B cell (primary cell): ENCODE measurements around the gene DYRK1A. TPM values are rescaled to one million over a fixed set of nuclear protein-coding genes. Genes with fewer than 3 reads are reported as not detected.

Source experiments
- ATAC-seq: fragments of 200-7000 bp; cut with Tn5 transposase; one replicate; pipeline ENCODE4 v1.10.0; 2021; ENCODE audit warnings: low read depth, mild to moderate bottlenecking, moderate number of reproducible peaks, moderate library complexity
- CTCF ChIA-PET: fragments of 350-600 bp; sonication (Branson Sonifier 250); formaldehyde crosslinking; loops from one replicate; lab custom pipeline; 2021; ENCODE audit warnings: antibody characterized with exemption, inconsistent platforms; lab: Charles Lee
- POLR2A ChIA-PET: fragments of 350-600 bp; sonication (Branson Sonifier 250); formaldehyde crosslinking; loops from one replicate; lab custom pipeline; 2021; ENCODE audit warnings: antibody characterized with exemption; lab: Charles Lee
- DNase-seq: peaks from one replicate; pipeline ENCODE4 v3.0.0; 2013
- H2AFZ ChIP-seq: 2 replicates; pipeline ENCODE4 v1.6.1; 2012; ENCODE audit warnings: mild to moderate bottlenecking, low read depth, low read length; ENCODE audit not compliant: insufficient read depth, poor library complexity, severe bottlenecking
- H3K27ac ChIP-seq, 2 donors: 1 replicate in 1 of 2; 2 replicates in 1 of 2; pipeline ENCODE4 v1.5.1; 2012 to 2013; ENCODE audit warnings: low read length in 2 of 2, mild to moderate bottlenecking in 2 of 2, moderate library complexity in 1 of 2
- H3K27me3 ChIP-seq, 4 experiments: fragments of 200-600 bp in 1 of 4; sonication (generic) in 1 of 4; replicated peaks in 1 of 4; 1 replicate in 2 of 4; 2 replicates in 2 of 4; pipeline versions ENCODE4 v1.6.1 to v1.7.0; 2013 to 2016; ENCODE audit warnings: low read length in 3 of 4, mild to moderate bottlenecking in 2 of 4, mixed read lengths in 1 of 4, moderate library complexity in 1 of 4; ENCODE audit not compliant: insufficient read depth in 4 of 4, control insufficient read depth in 3 of 4; ENCODE audit errors: control extremely low read depth in 1 of 4
- H3K36me3 ChIP-seq, 2 experiments: replicated peaks in 1 of 2; 1 replicate in 1 of 2; 2 replicates in 1 of 2; pipeline versions ENCODE4 v1.6.1 to v1.7.1; 2013; ENCODE audit warnings: low read length in 1 of 2; ENCODE audit not compliant: insufficient read depth in 2 of 2, control insufficient read depth in 1 of 2; ENCODE audit errors: control extremely low read depth in 1 of 2, extremely low read depth in 1 of 2
- H3K4me1 ChIP-seq, 2 donors: fragments of 200-600 bp in 1 of 2; sonication (generic) in 1 of 2; 1 replicate in 1 of 2; 2 replicates in 1 of 2; pipeline versions ENCODE4 v1.5.1 to v1.6.1; 2013 to 2017; ENCODE audit warnings: low read length in 2 of 2; ENCODE audit not compliant: control insufficient read depth in 2 of 2, insufficient read depth in 2 of 2
- H3K4me2 ChIP-seq: replicated peaks from 2 replicates; pipeline ENCODE3; 2012; ENCODE audit warnings: mild to moderate bottlenecking, low read depth, low read length; ENCODE audit not compliant: poor library complexity, severe bottlenecking
- H3K4me3 ChIP-seq, 5 experiments: fragments of 200-600 bp in 1 of 5; sonication (generic) in 1 of 5; 1 replicate in 3 of 5; 2 replicates in 2 of 5; pipeline versions ENCODE4 v1.5.1 to v1.7.0; 2011 to 2016; ENCODE audit warnings: low read length in 4 of 5, mild to moderate bottlenecking in 4 of 5, low read depth in 2 of 5, control low read depth in 1 of 5, moderate library complexity in 1 of 5; ENCODE audit not compliant: insufficient read depth in 1 of 5; ENCODE audit errors: control extremely low read depth in 1 of 5, extremely low read depth in 1 of 5
- H3K79me2 ChIP-seq: fragments of 200-600 bp; sonication (generic); one replicate; pipeline ENCODE4 v1.6.0; 2016; ENCODE audit warnings: low read length; ENCODE audit not compliant: control insufficient read depth, insufficient read depth
- H3K9ac ChIP-seq: fragments of 200-600 bp; sonication (generic); 2 replicates; pipeline ENCODE4 v1.6.1; 2017; ENCODE audit warnings: mild to moderate bottlenecking, low read length, moderate library complexity
- H3K9me3 ChIP-seq, 3 donors: one replicate each; pipeline versions ENCODE4 v1.6.1 to v1.7.1; 2013; ENCODE audit warnings: low read length in 2 of 3; ENCODE audit not compliant: control insufficient read depth in 2 of 3, insufficient read depth in 1 of 3; ENCODE audit errors: control extremely low read depth in 1 of 3
- H4K20me1 ChIP-seq: 2 replicates; pipeline ENCODE4 v1.6.0; 2012; ENCODE audit warnings: mild to moderate bottlenecking, low read length; ENCODE audit not compliant: insufficient read depth, control insufficient read depth, poor library complexity, severe bottlenecking
- H3K27ac Mint-ChIP-seq: one replicate; pipeline ENCODE4 v1.8.0; 2021; ENCODE audit warnings: mixed read lengths
- H3K27me3 Mint-ChIP-seq: one replicate; pipeline ENCODE4 v1.8.0; 2021; ENCODE audit warnings: mixed read lengths
- H3K4me1 Mint-ChIP-seq: one replicate; pipeline ENCODE4 v1.8.0; 2021; ENCODE audit warnings: mixed read lengths
- H3K4me3 Mint-ChIP-seq: one replicate; pipeline ENCODE4 v1.8.0; 2021; ENCODE audit warnings: mixed read lengths
- H3K9me3 Mint-ChIP-seq: one replicate; pipeline ENCODE4 v1.8.0; 2022; ENCODE audit warnings: mixed read lengths; ENCODE audit not compliant: insufficient read depth
- EZH2 ChIP-seq: IDR thresholded peaks from 2 replicates; pipeline ENCODE4 v1.6.1; 2012; ENCODE audit warnings: borderline replicate concordance, low read depth, mild to moderate bottlenecking, moderate library complexity, low read length; ENCODE audit not compliant: insufficient read depth, poor library complexity, severe bottlenecking
- WGBS: methylation state at CpG from one replicate; pipeline ENCODE4 v1.1.5; 2013; ENCODE audit warnings: missing lambda C conversion rate; ENCODE audit not compliant: insufficient coverage; 5-methylcytosine and 5-hydroxymethylcytosine counted together
- intact Hi-C: fragments of 100-400 bp; cut with micrococcal nuclease; formaldehyde crosslinking; loops from one replicate; pipeline ENCODE4 v1.10.0; 2022
- polyA plus RNA-seq: library from polyadenylated mRNA; depleted of rRNA; stranded (reverse); fragments of >200 nt; gene quantifications from 2 replicates; pipeline ENCODE4 v1.2.3, GENCODE V29; 2012
- total RNA-seq, 2 donors: library from RNA; stranded (reverse); fragments of 120-200 nt in 1 of 2; gene quantifications; 1 replicate in 1 of 2; 2 replicates in 1 of 2; pipeline versions ENCODE4 v1.2.3 to v1.2.4, GENCODE V29; 2013 to 2022
- TF ChIP-seq, protein P1 (sequence below): fragments of 200-600 bp; IDR thresholded peaks from one replicate; pipeline ENCODE4 v1.8.0; 2022; ENCODE audit warnings: antibody characterized with exemption, mild to moderate bottlenecking

Gene DYRK1A
- total and polyA plus RNA-seq, 2 donors (not counting 1 experiment from before 2014, with no cell fraction given) = 46.6 to 147 TPM

DNA sequence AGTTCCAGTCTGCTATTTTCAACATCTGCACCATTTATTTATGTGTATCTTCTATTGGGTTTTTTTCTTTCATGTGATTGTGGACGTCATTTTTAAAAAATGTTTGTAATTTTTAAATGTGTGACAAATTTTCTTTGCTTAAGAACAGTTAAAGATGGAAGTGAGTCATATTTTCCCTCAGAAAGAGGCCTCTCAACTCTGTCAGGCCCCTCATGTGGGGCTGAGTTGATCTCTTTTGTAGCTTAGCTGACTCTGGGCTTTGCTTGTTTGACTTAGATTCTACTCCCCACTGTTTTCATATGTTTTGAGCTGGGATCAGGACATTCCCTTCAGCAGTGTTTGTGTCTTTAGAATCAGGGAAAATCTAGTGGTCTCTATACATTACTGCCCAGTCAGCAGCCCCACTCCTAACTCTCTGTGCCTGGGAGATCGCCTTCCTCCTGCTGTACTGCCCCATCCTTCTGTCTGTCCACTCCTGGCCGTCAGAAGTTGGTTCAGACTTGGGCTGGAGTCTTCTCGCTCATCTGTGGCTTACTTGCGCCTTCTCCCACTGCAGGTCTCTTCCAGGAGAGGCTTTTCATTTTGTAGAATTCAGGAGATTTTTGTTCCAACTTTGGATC, 137.4 kb downstream of the DYRK1A start:
- WGBS = 100% methylated on average over 1 of the region's 5 CpGs
- Histone ChIP-seq H3K4me1 (no peaks in the 10 kb centered on the region), H3K27ac (no peak overlapping the region), H3K9ac (no peak overlapping the region), H3K4me3 (no peak overlapping the region), H3K4me2 (no peak overlapping the region), H3K9me3 (no peaks in the 10 kb centered on the region), H3K79me2 (peaks cover 45% of the 10 kb centered on the region), H2AFZ (no peak overlapping the region), H4K20me1 (peaks cover 31% of the 10 kb centered on the region), H3K36me3 (peaks cover 8 to 61% of the 10 kb centered on the region in 2 experiments), H3K27me3 (no peaks in the 10 kb centered on the region)
- H3K4me1 Mint-ChIP-seq = peaks cover 2% of the 10 kb centered on the region
- ChIA-PET POLR2A (no interaction called here), CTCF (no interaction called here)
- no peaks in the 10 kb centered on the region for H3K27me3 Mint-ChIP-seq
- no peak overlapping the region for H3K27ac Mint-ChIP-seq
- intact Hi-C loops = no loop called here
- TF ChIP-seq EZH2 = no peak
- TF ChIP-seq, protein P1, sequence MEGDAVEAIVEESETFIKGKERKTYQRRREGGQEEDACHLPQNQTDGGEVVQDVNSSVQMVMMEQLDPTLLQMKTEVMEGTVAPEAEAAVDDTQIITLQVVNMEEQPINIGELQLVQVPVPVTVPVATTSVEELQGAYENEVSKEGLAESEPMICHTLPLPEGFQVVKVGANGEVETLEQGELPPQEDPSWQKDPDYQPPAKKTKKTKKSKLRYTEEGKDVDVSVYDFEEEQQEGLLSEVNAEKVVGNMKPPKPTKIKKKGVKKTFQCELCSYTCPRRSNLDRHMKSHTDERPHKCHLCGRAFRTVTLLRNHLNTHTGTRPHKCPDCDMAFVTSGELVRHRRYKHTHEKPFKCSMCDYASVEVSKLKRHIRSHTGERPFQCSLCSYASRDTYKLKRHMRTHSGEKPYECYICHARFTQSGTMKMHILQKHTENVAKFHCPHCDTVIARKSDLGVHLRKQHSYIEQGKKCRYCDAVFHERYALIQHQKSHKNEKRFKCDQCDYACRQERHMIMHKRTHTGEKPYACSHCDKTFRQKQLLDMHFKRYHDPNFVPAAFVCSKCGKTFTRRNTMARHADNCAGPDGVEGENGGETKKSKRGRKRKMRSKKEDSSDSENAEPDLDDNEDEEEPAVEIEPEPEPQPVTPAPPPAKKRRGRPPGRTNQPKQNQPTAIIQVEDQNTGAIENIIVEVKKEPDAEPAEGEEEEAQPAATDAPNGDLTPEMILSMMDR = no peak
- no peak for ATAC-seq
- no peak for DNase-seq
- no peaks in the 10 kb centered on the region for H3K9me3 Mint-ChIP-seq
- H3K4me3 Mint-ChIP-seq = no peak overlapping the region

DNA sequence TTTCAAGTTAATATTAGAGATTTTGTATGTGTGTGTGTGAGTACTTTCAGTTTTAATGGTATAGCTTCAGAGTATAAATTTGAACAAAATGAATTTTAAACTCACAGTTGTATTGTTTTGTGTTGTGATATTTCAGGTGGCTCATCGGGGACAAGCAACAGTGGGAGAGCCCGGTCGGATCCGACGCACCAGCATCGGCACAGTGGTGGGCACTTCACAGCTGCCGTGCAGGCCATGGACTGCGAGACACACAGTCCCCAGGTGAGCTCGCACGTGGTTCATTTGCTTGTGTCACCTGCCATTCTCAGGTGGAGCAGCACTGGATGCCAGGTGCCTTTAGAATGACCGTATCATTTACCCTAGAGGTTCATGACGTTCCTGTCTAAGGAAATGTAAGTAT, 139.4 kb downstream of the DYRK1A start:
- Histone ChIP-seq H3K9me3 (no peaks in the 10 kb centered on the region), H3K27ac (no peak overlapping the region), H3K79me2 (peaks cover 41% of the 10 kb centered on the region), H4K20me1 (peaks cover 31% of the 10 kb centered on the region), H3K4me1 (no peaks in the 10 kb centered on the region), H3K27me3 (no peaks in the 10 kb centered on the region), H3K9ac (no peak overlapping the region), H3K4me3 (no peak overlapping the region), H3K36me3 (peaks cover 10 to 81% of the 10 kb centered on the region in 2 experiments), H3K4me2 (no peak overlapping the region), H2AFZ (no peak overlapping the region)
- Mint-ChIP-seq H3K9me3 (no peaks in the 10 kb centered on the region), H3K27me3 (no peaks in the 10 kb centered on the region), H3K4me3 (no peak overlapping the region), H3K27ac (no peak overlapping the region), H3K4me1 (peaks cover 2% of the 10 kb centered on the region)
- WGBS = 99% methylated on average over 10 of the region's 12 CpGs
- no peak for DNase-seq
- no peak for TF ChIP-seq EZH2
- intact Hi-C loops = no loop called here
- ChIA-PET POLR2A (no interaction called here), CTCF (no interaction called here)
- ATAC-seq = no peak
